GM19397 (cell line): ENCODE results near the gene SLC9C2.
"Not testable (repeated sequence)": the region's sequence is repeated elsewhere in the genome, so short reads cannot be mapped to it uniquely, and the experiment has no call there.

Experiments
- ATAC-seq: cut with Tn5 transposase; IDR thresholded peaks from one replicate; pipeline ENCODE4 v1.9.1; 2021; ENCODE audit warnings: mild to moderate bottlenecking, moderate library complexity; ENCODE audit not compliant: unreplicated experiment

The SLC9C2 gene

GRCh38 chr1:173580658-173581057, 22.2 kb downstream of the SLC9C2 start:
- ATAC-seq, result no peak

GRCh38 chr1:173580071-173580470, 22.8 kb downstream of the SLC9C2 start:
- ATAC-seq, result no peak

- no peak for ATAC-seq
Measured at GRCh38 chr1:173573596-173573995, 29.3 kb downstream of the SLC9C2 start.

- no peak for ATAC-seq
Measured at GRCh38 chr1:173572201-173572873, 30.5 kb downstream of the SLC9C2 start.

DNA sequence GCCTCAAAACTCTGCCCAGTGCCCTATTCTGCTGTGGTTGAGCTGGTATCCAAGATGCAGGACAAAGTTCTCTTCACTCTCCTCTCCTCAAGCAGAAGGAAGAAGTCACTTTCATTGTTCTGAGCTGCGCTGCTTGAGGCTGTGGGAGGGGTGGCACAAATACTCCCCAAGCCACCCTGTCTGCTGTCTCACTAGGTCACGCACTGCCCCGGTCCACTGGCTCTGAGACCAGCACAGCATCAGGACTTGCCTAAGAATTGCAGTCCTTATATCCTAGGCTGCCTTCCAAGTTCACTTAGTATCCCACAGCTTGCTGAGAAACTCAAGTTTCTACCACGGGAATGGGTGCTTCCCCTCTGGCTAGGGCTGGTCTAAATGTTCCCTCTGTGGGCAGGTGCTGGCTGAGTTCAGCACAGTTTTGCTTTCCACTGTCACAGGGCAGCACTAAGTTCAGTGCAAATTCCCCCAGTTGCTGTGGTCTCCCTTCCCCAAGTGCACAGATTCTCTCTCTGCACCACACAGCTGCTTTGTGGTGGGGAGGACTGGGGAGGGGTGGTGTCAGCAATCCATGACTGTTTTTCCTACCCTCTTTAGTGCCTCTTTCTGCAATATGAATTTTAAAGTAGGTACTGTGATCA, 32.4 kb downstream of the SLC9C2 start:
- no peak for ATAC-seq

DNA sequence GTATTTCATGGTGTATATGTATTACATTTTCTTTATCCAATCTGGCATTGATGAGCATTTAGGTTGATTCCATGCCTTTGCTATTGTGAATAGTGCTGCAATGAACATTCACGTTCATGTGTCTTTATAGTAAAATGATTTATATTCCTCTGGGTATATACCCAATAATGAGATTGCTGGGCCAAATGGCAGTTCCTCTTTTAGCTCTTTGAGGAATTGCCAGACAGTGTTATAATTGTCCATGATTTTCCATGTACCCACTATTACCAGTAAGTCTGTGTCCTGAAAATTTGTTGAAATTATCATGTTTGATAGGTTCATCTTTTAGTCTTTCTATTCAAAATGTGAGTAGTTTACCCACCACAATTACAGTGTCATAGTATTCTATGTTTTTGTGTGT, 34.4 kb downstream of the SLC9C2 start:
- ATAC-seq, result no peak

- ATAC-seq, result not testable (repeated sequence)
Measured at GRCh38 chr1:173563846-173564245, 39.0 kb downstream of the SLC9C2 start.

- no peak for ATAC-seq
Measured at GRCh38 chr1:173562813-173563212, 40.1 kb downstream of the SLC9C2 start.

GRCh38 chr1:173561263-173561662, 41.6 kb downstream of the SLC9C2 start:
- no peak for ATAC-seq

GRCh38 chr1:173560285-173560880, 42.5 kb downstream of the SLC9C2 start:
- no peak for ATAC-seq

DNA sequence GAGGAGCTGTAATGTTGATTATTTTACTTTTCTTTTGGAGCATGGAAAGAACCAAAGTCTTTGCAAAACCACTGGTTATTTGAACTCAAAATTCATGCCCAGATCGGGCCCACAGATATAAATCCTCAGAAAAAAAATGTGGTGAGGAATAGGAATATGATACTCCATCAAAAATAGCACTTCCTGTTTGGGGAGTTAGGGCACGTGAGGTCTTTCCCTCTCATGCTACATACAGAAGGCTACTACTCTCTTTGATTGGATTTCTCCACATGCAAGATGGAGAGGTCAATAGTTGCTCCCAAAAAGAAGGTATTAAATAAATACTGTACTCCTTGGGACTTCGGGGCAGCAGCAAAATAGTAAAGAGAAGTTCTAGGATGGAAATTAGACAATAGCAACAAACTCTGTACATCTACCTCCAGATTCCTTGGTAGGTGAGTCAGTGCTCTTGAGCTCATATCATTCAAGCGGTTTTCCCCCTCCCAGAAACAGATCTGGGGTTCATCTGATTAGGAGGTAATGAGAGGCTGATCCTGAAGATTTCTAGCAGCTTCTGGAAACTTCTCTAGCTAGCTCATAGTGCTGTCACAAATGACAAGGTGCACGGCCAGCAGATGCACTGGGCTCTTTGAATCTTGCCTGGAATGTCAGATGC, 47.1 kb downstream of the SLC9C2 start:
- ATAC-seq, result no peak

GRCh38 chr1:173554541-173555250, 48.2 kb downstream of the SLC9C2 start:
- no peak for ATAC-seq

- no peak for ATAC-seq
Measured at GRCh38 chr1:173554089-173554488, 48.8 kb downstream of the SLC9C2 start.

- ATAC-seq, result no peak
Measured at GRCh38 chr1:173553312-173553711, 49.6 kb downstream of the SLC9C2 start.

GRCh38 chr1:173551699-173552098, 51.2 kb downstream of the SLC9C2 start:
- ATAC-seq, result no peak

DNA sequence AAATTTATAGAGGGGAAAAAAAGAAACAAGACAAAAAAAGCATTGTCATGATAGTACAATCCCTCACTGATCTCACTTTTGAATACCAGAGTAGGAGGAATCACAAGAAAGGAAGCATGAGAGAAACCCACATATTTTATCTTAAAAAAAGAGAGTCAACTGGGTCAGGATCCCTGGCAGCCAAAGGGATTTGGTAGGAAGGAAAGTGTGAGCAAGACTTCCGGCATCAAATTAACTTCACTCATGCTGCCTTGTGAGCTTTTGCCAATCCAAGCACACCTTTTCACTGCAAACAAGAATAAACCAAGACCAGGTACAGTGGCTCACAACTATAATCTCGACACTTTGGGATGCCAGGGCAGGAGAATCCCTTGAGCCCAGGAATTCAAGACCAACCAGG, 53.1 kb downstream of the SLC9C2 start:
- ATAC-seq, result no peak

DNA sequence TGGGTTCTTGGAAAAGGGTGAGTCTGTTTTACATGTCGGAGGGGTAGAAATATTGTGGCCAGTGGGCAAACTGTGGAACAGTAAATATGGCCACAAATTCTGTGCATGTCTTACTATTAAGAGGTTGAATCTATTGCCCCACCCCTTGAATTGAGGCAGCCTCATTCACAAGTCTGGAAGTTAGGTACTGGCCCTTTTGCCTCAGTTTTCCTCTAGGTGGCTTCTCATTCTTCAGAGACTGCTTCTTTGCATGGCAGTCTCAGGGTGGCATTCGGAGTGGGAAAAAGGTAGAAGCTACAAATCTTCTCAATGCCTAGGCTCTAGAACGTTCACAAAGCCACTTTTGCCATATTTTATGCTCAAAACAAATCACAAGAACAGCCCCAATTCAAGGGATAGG, 57.2 kb downstream of the SLC9C2 start:
- no peak for ATAC-seq

DNA sequence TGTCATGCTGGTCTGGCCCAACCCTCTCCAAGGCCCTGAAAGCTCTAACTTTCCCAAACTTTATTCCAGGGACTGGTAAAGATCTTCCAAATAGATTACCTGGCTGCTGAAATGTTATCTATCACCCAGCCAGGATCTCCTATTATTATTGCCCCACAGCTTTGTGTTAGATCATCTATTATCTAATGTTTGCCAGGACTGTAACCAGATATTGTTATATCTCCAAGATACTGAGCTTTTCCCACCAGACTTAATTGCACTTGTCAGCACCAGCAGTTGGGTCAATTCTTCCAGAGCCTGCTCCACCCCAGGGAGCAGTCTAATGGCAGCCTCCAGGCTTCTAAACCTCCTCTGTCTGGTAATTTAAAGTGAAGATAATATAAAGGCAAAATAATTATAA, 66.6 kb downstream of the SLC9C2 start:
- no peak for ATAC-seq

GRCh38 chr1:173532237-173532636, 70.6 kb downstream of the SLC9C2 start:
- ATAC-seq, result no peak

DNA sequence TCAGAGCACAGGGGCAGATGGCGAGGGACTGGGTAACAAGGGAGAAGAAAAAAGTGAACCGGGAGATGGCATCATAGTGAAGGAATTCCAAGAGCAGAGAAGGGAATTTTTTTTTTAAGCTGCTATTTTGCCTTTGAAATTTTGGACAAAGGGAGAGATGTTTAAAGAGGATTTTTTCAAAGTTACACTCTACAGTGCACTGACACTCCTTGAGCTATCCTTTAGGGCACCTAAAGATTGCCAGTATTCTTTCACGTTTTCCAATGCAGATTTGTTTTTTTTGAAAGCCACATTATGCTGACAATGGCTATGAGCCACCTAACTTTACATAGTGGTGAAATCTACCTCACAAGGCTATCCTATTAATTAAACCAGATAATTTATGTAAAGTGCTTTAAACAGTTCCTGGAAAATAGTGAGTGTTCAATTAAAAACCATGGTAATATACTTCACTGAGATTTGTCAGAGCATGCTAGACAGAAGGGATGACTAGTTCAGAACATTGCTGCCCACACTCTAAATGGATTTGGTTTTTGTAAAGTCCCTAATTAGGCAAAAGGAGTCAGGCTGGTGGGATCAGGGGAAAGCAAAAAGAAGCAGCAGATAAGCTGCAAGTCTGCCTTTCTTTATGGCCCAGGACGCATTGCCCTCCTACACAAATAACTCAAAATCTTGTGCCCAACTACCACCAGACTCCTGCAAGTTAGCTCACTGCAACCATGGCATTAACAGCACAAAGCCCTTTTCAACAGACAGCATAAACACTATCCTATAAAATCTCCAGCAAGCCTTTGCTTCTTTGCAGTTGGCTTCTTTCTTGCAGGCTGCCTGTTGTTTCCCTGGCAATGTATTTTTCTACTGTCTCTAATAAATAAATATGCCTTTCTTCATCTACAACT, 71.8 kb downstream of the SLC9C2 start:
- ATAC-seq, result no peak
